Astrocyte (in vitro differentiated cells and primary cell): Measurements from ENCODE around the gene PRF1. TPM values are rescaled to one million over a fixed set of nuclear protein-coding genes. Genes with fewer than 3 reads are reported as not detected.

ENCODE experiments used
- DNase-seq: peaks from one replicate; pipeline ENCODE4 v3.0.0-alpha.2; 2010; ENCODE audit warnings: low read depth
- FAIRE-seq: peaks from 2 replicates; lab custom pipeline; 2011; peaks lifted over from hg19 to GRCh38; lab: Jason Lieb, UNC
- H2AFZ ChIP-seq: 2 replicates; pipeline ENCODE4 v1.6.0; 2012; ENCODE audit warnings: low read depth, low read length, inconsistent platforms
- H3K27ac ChIP-seq: 2 replicates; pipeline ENCODE4 v1.5.1; 2011; ENCODE audit warnings: low read depth, low read length, inconsistent platforms
- H3K27me3 ChIP-seq: 2 replicates; pipeline ENCODE4 v1.6.0; 2011; ENCODE audit warnings: low read length, inconsistent platforms; ENCODE audit not compliant: insufficient read depth
- H3K36me3 ChIP-seq: 2 replicates; pipeline ENCODE4 v1.5.1; 2011; ENCODE audit warnings: low read length, inconsistent platforms; ENCODE audit not compliant: insufficient read depth
- H3K4me1 ChIP-seq: 2 replicates; pipeline ENCODE4 v1.5.1; 2011; ENCODE audit warnings: low read length, inconsistent platforms; ENCODE audit not compliant: insufficient read depth
- H3K4me2 ChIP-seq: 2 replicates; pipeline ENCODE4 v1.6.0; 2012; ENCODE audit warnings: low read length, inconsistent platforms
- H3K4me3 ChIP-seq: 2 replicates; pipeline ENCODE4 v1.5.1; 2011; ENCODE audit warnings: low read depth, mild to moderate bottlenecking, low read length, inconsistent platforms; ENCODE audit not compliant: insufficient read depth
- H3K79me2 ChIP-seq: 2 replicates; pipeline ENCODE4 v1.6.0; 2012; ENCODE audit warnings: mild to moderate bottlenecking, low read length, inconsistent platforms; ENCODE audit not compliant: insufficient read depth
- H3K9ac ChIP-seq: 2 replicates; pipeline ENCODE4 v1.6.0; 2012; ENCODE audit warnings: mild to moderate bottlenecking, low read length, inconsistent platforms
- H3K9me3 ChIP-seq: 2 replicates; pipeline ENCODE4 v1.5.1; 2012; ENCODE audit warnings: low read depth, mild to moderate bottlenecking, low read length, inconsistent platforms; ENCODE audit not compliant: insufficient read depth
- H4K20me1 ChIP-seq: 2 replicates; pipeline ENCODE4 v1.6.0; 2012; ENCODE audit warnings: low read length, inconsistent platforms; ENCODE audit not compliant: insufficient read depth
- H3K27ac Mint-ChIP-seq: one replicate; pipeline ENCODE4 v1.8.0; 2021; ENCODE audit warnings: mild to moderate bottlenecking, mixed read lengths; ENCODE audit not compliant: unreplicated experiment
- H3K27me3 Mint-ChIP-seq: one replicate; pipeline ENCODE4 v1.8.0; 2021; ENCODE audit warnings: low read depth, mixed read lengths; ENCODE audit not compliant: unreplicated experiment
- H3K36me3 Mint-ChIP-seq: one replicate; pipeline ENCODE4 v1.8.0; 2021; ENCODE audit warnings: low read depth, mixed read lengths; ENCODE audit not compliant: unreplicated experiment
- H3K4me1 Mint-ChIP-seq: one replicate; pipeline ENCODE4 v1.8.0; 2021; ENCODE audit warnings: low read depth, mixed read lengths; ENCODE audit not compliant: unreplicated experiment
- H3K4me3 Mint-ChIP-seq: one replicate; pipeline ENCODE4 v1.8.0; 2021; ENCODE audit warnings: mild to moderate bottlenecking, moderate library complexity, mixed read lengths; ENCODE audit not compliant: unreplicated experiment
- H3K9me3 Mint-ChIP-seq: one replicate; pipeline ENCODE4 v1.8.0; 2021; ENCODE audit warnings: mild to moderate bottlenecking, mixed read lengths; ENCODE audit not compliant: unreplicated experiment
- EZH2 ChIP-seq: IDR thresholded peaks from 2 replicates; pipeline ENCODE4 v1.6.1; 2012; ENCODE audit warnings: mild to moderate bottlenecking, low read length, inconsistent platforms; ENCODE audit not compliant: insufficient read depth
- total RNA-seq: library from RNA; stranded (reverse); gene quantifications from 2 replicates; pipeline ENCODE4 v1.2.1, GENCODE V29; 2021
- TF ChIP-seq, protein P1 (sequence below): IDR thresholded peaks from 2 replicates; pipeline ENCODE4 v1.5.1; 2011; ENCODE audit warnings: low read depth, mild to moderate bottlenecking, inconsistent platforms, low read length, moderate library complexity; ENCODE audit not compliant: insufficient read depth

Gene PRF1
- total RNA-seq, 1 donor from 2014 or later: 0.16 TPM

DNA sequence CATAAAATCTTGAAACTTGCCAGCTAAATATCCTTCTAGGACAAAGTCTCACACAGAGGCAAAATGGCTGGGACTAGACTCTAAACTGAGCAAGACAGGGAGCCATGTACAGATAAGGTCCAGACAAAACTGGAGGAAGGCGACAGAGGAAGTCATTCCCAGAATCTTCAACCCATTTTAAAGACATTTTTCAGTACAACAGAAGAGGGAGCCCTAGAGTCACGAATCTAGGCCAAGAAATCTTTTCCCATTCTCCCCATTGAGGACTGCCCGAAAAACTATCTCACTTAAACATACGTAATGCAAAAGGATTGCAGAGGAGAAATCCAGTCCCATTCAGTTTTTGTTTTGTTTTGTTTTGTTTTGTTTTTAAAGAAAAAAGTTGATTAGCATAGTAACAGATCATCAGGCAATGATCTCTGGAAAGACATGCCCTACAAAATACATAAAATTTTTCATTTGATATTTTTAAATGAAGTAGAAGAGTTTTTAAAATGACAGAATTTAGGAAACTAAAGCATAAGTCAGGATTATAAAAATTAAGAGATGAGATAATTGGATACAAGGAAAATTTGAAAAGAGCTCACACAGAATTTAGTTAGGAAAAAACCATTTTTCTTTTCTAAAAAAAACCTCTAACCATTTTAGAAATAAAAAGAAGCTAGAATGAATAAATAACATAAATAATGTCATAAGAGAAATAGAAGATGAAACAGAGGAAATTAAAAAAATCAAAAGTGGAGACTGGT is 16.9 kb upstream of the PRF1 start:
- FAIRE-seq: no peak

DNA sequence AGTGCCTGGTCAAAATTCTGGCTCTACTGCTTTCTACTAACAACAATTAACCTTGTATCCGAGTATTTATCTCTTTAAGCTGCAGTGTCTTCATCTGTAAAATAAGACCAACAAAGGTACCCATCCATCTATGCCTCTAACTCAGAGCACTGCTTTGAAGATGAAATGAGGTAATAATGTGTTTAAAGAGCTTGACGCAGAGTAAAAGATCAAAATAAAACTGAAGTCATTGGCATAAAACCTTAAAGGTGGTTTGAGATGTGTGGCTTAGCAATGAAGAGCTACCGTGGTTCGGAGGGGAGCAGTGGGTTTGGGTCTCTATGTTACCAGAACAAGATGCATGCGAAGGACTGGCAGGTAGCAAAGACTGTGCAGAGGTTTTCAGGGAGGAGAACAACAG is 16.1 kb upstream of the PRF1 start:
- Histone ChIP-seq H3K4me2 (peak overlapping the region; percentile 71), H4K20me1 (no peaks in the 10 kb centered on the region), H3K4me1 (peaks cover 40% of the 10 kb centered on the region), H2AFZ (no peak overlapping the region), H3K36me3 (no peaks in the 10 kb centered on the region), H3K27ac (peak overlapping the region; percentile 81), H3K79me2 (no peaks in the 10 kb centered on the region), H3K9me3 (peaks cover 6% of the 10 kb centered on the region), H3K27me3 (no peaks in the 10 kb centered on the region), H3K9ac (peak overlapping the region; percentile 72), H3K4me3 (no peak overlapping the region)
- Mint-ChIP-seq H3K4me3 (no peak overlapping the region), H3K9me3 (peaks cover 7% of the 10 kb centered on the region), H3K36me3 (peaks cover 2% of the 10 kb centered on the region), H3K27ac (peak overlapping the region; percentile 42), H3K4me1 (peaks cover 21% of the 10 kb centered on the region), H3K27me3 (no peaks in the 10 kb centered on the region)
- FAIRE-seq: no peak
- peak; percentile 34 for DNase-seq
- TF ChIP-seq EZH2: no peak
- TF ChIP-seq, protein P1, sequence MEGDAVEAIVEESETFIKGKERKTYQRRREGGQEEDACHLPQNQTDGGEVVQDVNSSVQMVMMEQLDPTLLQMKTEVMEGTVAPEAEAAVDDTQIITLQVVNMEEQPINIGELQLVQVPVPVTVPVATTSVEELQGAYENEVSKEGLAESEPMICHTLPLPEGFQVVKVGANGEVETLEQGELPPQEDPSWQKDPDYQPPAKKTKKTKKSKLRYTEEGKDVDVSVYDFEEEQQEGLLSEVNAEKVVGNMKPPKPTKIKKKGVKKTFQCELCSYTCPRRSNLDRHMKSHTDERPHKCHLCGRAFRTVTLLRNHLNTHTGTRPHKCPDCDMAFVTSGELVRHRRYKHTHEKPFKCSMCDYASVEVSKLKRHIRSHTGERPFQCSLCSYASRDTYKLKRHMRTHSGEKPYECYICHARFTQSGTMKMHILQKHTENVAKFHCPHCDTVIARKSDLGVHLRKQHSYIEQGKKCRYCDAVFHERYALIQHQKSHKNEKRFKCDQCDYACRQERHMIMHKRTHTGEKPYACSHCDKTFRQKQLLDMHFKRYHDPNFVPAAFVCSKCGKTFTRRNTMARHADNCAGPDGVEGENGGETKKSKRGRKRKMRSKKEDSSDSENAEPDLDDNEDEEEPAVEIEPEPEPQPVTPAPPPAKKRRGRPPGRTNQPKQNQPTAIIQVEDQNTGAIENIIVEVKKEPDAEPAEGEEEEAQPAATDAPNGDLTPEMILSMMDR: no peak

More for the DNA sequence above, 16.9 kb upstream of the PRF1 start:
- Histone ChIP-seq H4K20me1 (no peaks in the 10 kb centered on the region), H3K27ac (peak overlapping the region; percentile 81), H2AFZ (no peak overlapping the region), H3K27me3 (no peaks in the 10 kb centered on the region), H3K4me2 (peak overlapping the region; percentile 71), H3K9ac (peak overlapping the region; percentile 72), H3K4me3 (no peak overlapping the region), H3K4me1 (peaks cover 40% of the 10 kb centered on the region), H3K79me2 (no peaks in the 10 kb centered on the region), H3K9me3 (peaks cover 6% of the 10 kb centered on the region), H3K36me3 (no peaks in the 10 kb centered on the region)
- Mint-ChIP-seq H3K27me3 (no peaks in the 10 kb centered on the region), H3K4me3 (no peak overlapping the region), H3K36me3 (peaks cover 2% of the 10 kb centered on the region), H3K4me1 (peaks cover 23% of the 10 kb centered on the region), H3K9me3 (peaks cover 7% of the 10 kb centered on the region), H3K27ac (no peak overlapping the region)
- DNase-seq: peak; percentile 47
- TF ChIP-seq, protein P1: peak; percentile 33
- TF ChIP-seq EZH2: no peak
